HG02798 (cell line): ENCODE measurements around the gene CDH24.
A peak's percentile ranks its signal among the peaks of the same experiment; 100 is the strongest.

Experiments used
- ATAC-seq: cut with Tn5 transposase; IDR thresholded peaks from one replicate; pipeline ENCODE4 v1.9.1; 2021; ENCODE audit warnings: mild to moderate bottlenecking; ENCODE audit not compliant: unreplicated experiment, poor library complexity

Gene CDH24

GRCh38 chr14:23066855-23067744, 9.8 kb upstream of the CDH24 start:
- ATAC-seq, result no peak

- no peak for ATAC-seq
Measured at GRCh38 chr14:23066368-23066767, 9.0 kb upstream of the CDH24 start.

GRCh38 chr14:23063601-23064000, 6.3 kb upstream of the CDH24 start:
- no peak for ATAC-seq

- no peak for ATAC-seq
Measured at GRCh38 chr14:23062002-23062401, 4.7 kb upstream of the CDH24 start.

GRCh38 chr14:23060536-23061260, 3.4 kb upstream of the CDH24 start:
- no peak for ATAC-seq

- ATAC-seq, result no peak
Measured at GRCh38 chr14:23058654-23059504, 1.6 kb upstream of the CDH24 start.

- ATAC-seq, result peak; percentile 63
Measured at GRCh38 chr14:23057757-23058653, 685 bp upstream of the CDH24 start.

- peak; percentile 63 for ATAC-seq
Measured at GRCh38 chr14:23056145-23056955, 970 bp downstream of the CDH24 start.

GRCh38 chr14:23055621-23056144, 1.6 kb downstream of the CDH24 start:
- no peak for ATAC-seq

GRCh38 chr14:23055147-23055550, 2.2 kb downstream of the CDH24 start:
- ATAC-seq, result no peak

- ATAC-seq, result no peak
Measured at GRCh38 chr14:23054000-23054811, 3.1 kb downstream of the CDH24 start.

GRCh38 chr14:23053426-23053825, 3.9 kb downstream of the CDH24 start:
- no peak for ATAC-seq

GRCh38 chr14:23052671-23053070, 4.6 kb downstream of the CDH24 start:
- no peak for ATAC-seq

- ATAC-seq, result no peak
Measured at GRCh38 chr14:23052182-23052623, 5.1 kb downstream of the CDH24 start.

- ATAC-seq, result no peak
Measured at GRCh38 chr14:23051141-23052057, 5.9 kb downstream of the CDH24 start.

GRCh38 chr14:23049011-23049410, 8.3 kb downstream of the CDH24 start:
- ATAC-seq, result no peak
